ENCODE results near the gene CDK5RAP1. TPM values are rescaled to one million over a fixed set of nuclear protein-coding genes. Genes with fewer than 3 reads are reported as not detected.

CDK5RAP1 gene
- total RNA-seq, 1 donor from 2014 or later, result 42.0 TPM

DNA sequence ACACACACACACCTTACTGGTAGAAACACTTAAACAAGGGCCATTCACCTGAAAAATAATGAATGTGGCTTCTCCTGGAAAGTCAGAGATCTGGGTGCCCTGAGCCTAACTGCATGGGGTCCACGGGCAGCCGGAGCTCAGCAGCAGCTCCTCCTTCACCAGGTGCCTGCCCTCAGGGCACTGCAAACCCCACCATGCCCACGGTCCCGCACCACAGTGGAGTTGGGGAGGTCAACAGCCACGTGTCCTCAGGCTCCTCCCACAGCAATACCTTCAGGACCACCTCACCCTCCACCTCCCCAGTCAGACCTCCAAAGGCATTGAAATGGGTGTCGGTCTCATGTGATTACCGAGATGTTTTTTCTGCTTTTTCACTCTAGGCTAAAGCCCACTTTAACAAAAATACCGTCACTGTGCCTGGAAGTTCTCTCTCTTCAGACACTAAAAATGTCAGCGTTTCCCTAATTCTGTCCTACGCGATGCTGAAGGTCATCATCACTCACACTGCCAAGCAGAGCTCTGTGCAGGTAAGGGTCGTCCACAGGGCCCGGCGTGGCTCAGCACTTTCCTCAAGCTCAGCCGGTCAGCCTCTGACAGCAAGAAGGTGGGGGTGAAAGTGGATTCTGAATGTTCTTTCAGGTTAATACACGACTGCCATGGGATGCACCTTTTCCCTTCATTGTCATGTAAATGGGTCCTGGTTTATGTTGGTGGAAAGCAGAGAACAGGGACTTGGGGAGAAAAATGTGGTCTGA, 48.9 kb downstream of the CDK5RAP1 start:
- Mint-ChIP-seq H3K27ac (no peak overlapping the region), H3K36me3 (peaks cover 11% of the 10 kb centered on the region)

DNA sequence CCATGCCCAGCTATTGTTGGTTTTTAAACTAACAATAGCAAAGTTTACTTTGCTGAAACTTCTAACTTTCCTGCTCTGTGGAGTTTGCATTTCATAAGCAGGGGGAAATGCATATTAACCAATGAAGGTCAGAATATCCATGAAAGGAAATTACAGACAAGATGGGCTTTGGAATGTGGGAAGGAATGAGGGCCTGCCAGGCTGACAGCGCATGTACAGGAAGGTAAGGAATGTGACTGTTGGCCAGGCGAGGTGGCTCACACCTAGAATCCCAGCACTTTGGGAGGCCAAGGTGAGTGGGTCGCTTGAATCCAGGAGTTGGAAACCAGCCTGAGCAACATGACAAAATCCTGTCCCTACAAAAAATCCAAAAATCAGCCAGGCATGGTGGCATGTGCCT, 49.6 kb downstream of the CDK5RAP1 start:
- no peak for DNase-seq (ENCODE audit: low spot score)
- TF ChIP-seq EZH2 (IDR thresholded peaks at IDR 0.05) (no peak), EZH2phosphoT487 (IDR thresholded peaks at IDR 0.05) (no peak), CTCF (IDR thresholded peaks at IDR 0.05) (no peak)
- peak overlapping the region; percentile 81 for H3K27ac Mint-ChIP-seq

More for the DNA sequence above, 48.9 kb downstream of the CDK5RAP1 start:
- Mint-ChIP-seq H3K9me3 (no peaks in the 10 kb centered on the region), H3K27me3 (ENCODE audit: insufficient read depth, low read depth) (no peaks in the 10 kb centered on the region), H3K4me1 (no peaks in the 10 kb centered on the region), H3K4me3 (no peak overlapping the region)
- Histone ChIP-seq H3K9me3 (ENCODE audit: low read depth) (no peaks in the 10 kb centered on the region), H3K9ac (no peak overlapping the region), H3K4me1 (no peaks in the 10 kb centered on the region), H3K4me2 (no peak overlapping the region), H4K20me1 (ENCODE audit: low read depth) (no peaks in the 10 kb centered on the region), H3K36me3 (no peaks in the 10 kb centered on the region), H3F3A (ENCODE audit: low read depth) (no peaks in the 10 kb centered on the region), H3K79me2 (ENCODE audit: low read depth) (no peaks in the 10 kb centered on the region), H3K27me3 (no peaks in the 10 kb centered on the region), H2AFZ (replicated peaks) (no peak overlapping the region), H3K27ac (no peak overlapping the region), H3K4me3 (no peak overlapping the region)
- TF ChIP-seq EZH2phosphoT487 (IDR thresholded peaks at IDR 0.05) (no peak), CTCF (IDR thresholded peaks at IDR 0.05) (no peak), EZH2 (IDR thresholded peaks at IDR 0.05) (no peak)
- no peak for DNase-seq (ENCODE audit: low spot score)

GRCh38 chr20:33349493-33349892, 51.8 kb downstream of the CDK5RAP1 start:
- H3K27me3 Mint-ChIP-seq (ENCODE audit: insufficient read depth, low read depth), result peaks cover 4% of the 10 kb centered on the region
- H3K27ac ChIP-seq, result no peak overlapping the region
- H3K9me3 Mint-ChIP-seq, result no peaks in the 10 kb centered on the region
- peaks cover 9% of the 10 kb centered on the region for H3K36me3 Mint-ChIP-seq
- no peaks in the 10 kb centered on the region for H3K4me1 Mint-ChIP-seq
- H3K4me1 ChIP-seq, result no peaks in the 10 kb centered on the region
- no peaks in the 10 kb centered on the region for H3K79me2 ChIP-seq (ENCODE audit: low read depth)
- no peak overlapping the region for H3K4me3 ChIP-seq
- no peaks in the 10 kb centered on the region for H3F3A ChIP-seq (ENCODE audit: low read depth)
- no peak overlapping the region for H2AFZ ChIP-seq (replicated peaks)
- no peak overlapping the region for H3K9ac ChIP-seq
- no peak overlapping the region for H3K4me2 ChIP-seq
- no peak for DNase-seq (ENCODE audit: low spot score)
- no peak overlapping the region for H3K4me3 Mint-ChIP-seq
- no peaks in the 10 kb centered on the region for H4K20me1 ChIP-seq (ENCODE audit: low read depth)
- TF ChIP-seq CTCF (IDR thresholded peaks at IDR 0.05) (no peak), EZH2phosphoT487 (IDR thresholded peaks at IDR 0.05) (no peak)
- H3K27ac Mint-ChIP-seq, result no peak overlapping the region
- H3K27me3 ChIP-seq, result no peaks in the 10 kb centered on the region
- H3K36me3 ChIP-seq, result no peaks in the 10 kb centered on the region
- no peaks in the 10 kb centered on the region for H3K9me3 ChIP-seq (ENCODE audit: low read depth)

More for the DNA sequence above, 49.6 kb downstream of the CDK5RAP1 start:
- Histone ChIP-seq H3K9me3 (ENCODE audit: low read depth) (no peaks in the 10 kb centered on the region), H2AFZ (replicated peaks) (no peak overlapping the region), H3K4me3 (no peak overlapping the region), H3K27me3 (no peaks in the 10 kb centered on the region), H3K4me1 (no peaks in the 10 kb centered on the region), H3K27ac (no peak overlapping the region), H4K20me1 (ENCODE audit: low read depth) (no peaks in the 10 kb centered on the region), H3K79me2 (ENCODE audit: low read depth) (no peaks in the 10 kb centered on the region), H3F3A (ENCODE audit: low read depth) (no peaks in the 10 kb centered on the region), H3K9ac (no peak overlapping the region), H3K36me3 (no peaks in the 10 kb centered on the region), H3K4me2 (no peak overlapping the region)
- no peaks in the 10 kb centered on the region for H3K4me1 Mint-ChIP-seq
- H3K36me3 Mint-ChIP-seq, result peaks cover 11% of the 10 kb centered on the region
- no peaks in the 10 kb centered on the region for H3K27me3 Mint-ChIP-seq (ENCODE audit: insufficient read depth, low read depth)
- no peaks in the 10 kb centered on the region for H3K9me3 Mint-ChIP-seq
- no peak overlapping the region for H3K4me3 Mint-ChIP-seq
